Lower leg skin (tissue), 3 donors: ENCODE data around the gene HERPUD1.
"Not testable (repeated sequence)": the region's sequence is repeated elsewhere in the genome, so short reads cannot be mapped to it uniquely, and the experiment has no call there.

Experiments used
- CTCF ChIP-seq, 3 donors: fragments of 450-650 bp; IDR thresholded peaks; one replicate each; pipeline ENCODE4 v1.5.1; 2016; ENCODE audit warnings: antibody characterized with exemption in 3 of 3, mild to moderate bottlenecking in 3 of 3, moderate library complexity in 2 of 3
- POLR2A ChIP-seq, 2 donors: fragments of 450-650 bp; IDR thresholded peaks; one replicate each; pipeline ENCODE4 v1.6.1; 2016 to 2017; ENCODE audit warnings: antibody characterized with exemption in 2 of 2, mild to moderate bottlenecking in 1 of 2, moderate library complexity in 1 of 2

- not testable (repeated sequence) for TF ChIP-seq CTCF, POLR2A (IDR thresholded peaks at IDR 0.05)
Observed at GRCh38 chr16:56884929-56885328, 47.0 kb upstream of the HERPUD1 start.
